Measurements from ENCODE around the gene BAHCC1.

Gene BAHCC1

DNA sequence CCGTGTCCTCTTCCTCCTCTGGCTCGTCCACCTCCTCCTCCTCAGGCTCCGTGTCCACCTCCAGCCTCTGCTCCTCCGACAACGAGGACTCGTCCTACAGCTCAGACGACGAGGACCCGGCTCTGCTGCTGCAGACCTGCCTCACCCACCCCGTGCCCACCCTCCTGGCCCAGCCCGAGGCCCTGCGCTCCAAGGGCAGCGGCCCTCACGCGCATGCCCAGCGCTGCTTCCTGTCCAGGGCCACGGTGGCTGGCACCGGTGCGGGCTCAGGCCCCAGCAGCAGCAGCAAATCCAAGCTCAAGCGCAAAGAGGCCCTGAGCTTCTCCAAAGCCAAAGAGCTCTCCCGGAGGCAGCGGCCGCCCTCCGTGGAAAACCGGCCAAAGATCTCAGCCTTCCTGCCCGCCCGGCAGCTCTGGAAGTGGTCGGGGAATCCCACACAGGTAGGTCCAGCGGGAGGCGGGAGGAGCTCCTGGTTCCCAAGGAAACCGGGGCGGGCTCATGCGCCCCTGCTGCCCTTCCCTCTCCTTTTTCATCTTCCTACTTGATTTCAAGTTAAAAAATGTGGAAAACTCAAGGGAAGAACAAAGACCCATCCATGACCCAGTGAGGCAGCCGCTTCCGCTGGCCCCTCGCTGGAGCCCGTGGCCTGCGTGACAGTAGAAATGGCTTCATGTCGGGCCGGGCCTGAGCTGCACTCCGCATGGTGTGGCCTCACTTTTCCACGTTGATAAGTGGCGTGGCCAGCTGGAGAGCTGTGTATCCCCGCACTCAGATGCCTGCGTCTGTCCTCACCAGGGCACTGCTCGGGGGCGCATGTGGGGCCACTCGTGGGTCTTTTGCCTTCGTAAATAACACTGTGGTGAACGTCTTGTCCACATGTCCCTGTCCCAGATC lies 66.6 kb downstream of the BAHCC1 start:
- DNase-seq (ENCODE audit: low read depth): no peak

DNA sequence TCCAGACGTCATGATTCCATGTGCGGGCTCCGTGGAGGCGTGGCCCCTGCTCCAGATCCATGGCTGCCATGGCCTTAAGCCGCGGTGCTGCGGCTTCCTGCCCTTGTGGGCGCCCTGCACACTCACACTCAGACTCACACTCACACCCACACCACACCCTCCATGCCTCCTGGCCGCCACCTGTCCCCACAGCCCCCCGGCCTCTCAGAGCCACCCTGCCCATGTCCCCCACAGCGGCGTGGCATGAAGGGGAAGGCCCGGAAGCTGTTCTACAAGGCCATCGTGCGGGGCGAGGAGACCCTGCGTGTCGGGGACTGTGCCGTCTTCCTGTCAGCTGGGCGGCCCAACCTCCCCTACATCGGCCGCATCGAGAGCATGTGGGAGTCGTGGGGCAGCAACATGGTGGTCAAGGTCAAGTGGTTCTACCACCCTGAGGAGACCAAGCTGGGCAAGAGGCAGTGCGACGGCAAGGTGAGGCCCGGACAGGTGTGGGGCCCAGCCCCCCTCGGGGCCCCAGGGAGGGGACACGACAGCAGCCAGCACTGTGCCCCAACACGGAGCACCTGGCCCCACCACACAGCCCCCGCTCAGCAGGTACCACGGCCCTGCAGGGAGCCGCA lies 67.4 kb downstream of the BAHCC1 start:
- no peak for DNase-seq (ENCODE audit: low read depth)

DNA sequence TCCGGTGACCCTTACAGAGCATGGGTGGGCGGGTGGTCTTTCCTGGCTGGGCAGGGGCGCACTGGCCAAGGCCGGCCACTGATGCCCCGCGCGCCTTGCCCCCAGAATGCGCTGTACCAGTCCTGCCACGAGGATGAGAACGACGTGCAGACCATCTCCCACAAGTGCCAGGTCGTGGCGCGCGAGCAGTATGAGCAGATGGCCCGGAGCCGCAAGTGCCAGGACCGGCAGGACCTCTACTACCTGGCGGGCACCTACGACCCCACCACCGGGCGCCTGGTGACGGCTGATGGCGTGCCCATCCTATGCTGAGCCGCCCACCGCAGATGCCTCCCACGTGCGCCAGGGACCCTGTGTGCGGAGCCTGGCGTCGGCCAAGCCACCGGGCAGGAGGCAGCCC lies 68.2 kb downstream of the BAHCC1 start:
- DNase-seq (ENCODE audit: low read depth): no peak

DNA sequence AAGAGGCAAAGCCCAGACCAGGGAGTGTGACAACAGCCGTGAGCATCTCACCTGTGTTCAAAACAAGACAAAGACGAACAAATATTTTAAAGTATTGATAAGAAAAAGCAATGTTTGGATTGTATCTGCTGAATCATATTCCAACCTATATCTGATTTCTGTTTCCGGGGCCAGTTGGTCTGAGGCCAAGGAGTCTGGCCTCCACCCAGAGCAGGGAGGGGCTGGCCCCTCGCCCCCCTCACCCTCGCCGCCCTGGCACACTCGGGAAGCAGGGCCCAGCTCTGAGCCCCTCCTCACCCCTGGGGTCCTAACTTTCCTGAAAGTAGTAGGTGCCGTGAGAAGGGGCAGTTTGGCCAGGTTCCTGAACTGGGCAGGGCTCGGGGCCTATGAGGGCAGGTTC lies 69.3 kb downstream of the BAHCC1 start:
- DNase-seq (ENCODE audit: low read depth): no peak

DNA sequence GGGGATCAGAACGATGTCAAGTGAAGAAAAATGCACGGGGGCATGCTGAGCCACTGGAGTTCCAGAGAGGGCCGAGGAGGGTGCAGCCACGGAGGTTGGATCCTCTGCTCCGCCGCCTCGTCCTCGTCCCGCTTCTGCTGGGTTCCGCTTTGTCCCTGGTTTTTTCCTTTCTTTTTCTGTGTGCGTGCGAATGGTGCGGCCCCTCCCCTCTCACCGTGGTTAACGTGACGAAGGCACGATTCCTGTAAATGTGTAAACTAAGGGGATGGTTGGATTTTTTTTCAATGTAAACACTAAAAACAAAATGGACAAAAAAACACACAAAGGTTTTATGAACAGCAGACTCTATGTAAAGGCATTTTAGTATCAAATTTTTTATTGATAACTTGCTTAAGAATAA lies 70.7 kb downstream of the BAHCC1 start:
- no peak for DNase-seq (ENCODE audit: low read depth)

DNA sequence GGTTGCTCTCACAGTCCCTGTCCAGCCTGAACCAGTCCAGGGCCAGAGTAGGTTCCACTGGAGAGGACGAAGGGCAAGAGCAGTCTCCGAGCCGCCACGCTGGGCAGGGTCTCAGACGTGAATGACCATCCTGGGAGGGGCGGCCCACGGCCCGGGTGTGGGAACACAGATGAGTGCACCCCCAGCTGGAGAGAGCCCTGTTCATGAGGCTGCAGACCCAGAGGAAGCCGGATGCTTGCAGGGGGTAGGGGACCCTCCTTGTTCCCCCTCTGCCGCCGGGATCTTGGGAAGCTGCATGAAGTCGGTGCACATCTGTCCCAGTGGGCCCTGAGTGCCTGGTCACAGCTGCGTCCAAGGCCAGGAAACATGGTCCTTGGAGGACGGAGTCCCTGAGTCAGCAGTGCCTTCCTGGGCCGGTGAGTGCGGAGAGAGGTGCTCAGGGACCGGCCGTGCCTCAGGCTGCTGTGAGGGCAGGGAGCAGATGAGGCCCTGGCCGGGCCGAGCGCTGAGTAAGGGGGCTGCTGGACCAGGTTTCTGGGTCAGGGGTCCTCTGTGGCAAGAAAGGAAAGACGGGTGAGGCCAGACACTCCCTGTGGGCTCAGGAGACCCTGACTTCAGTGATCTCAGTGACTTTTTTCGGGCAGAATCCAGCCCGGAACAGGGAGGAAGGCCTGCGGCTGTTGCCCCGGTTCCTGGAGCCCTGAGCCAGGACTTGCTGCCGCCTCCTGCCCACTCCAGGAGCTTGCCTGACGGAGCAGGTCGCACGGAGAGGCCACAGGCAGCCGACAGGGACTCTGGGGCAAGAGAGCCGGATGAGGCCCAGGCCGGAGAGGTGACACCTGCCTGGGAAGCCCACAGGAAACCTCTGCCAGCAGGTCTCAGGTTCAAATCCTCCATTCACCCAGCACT lies 71.6 kb downstream of the BAHCC1 start:
- no peak for DNase-seq (ENCODE audit: low read depth)

DNA sequence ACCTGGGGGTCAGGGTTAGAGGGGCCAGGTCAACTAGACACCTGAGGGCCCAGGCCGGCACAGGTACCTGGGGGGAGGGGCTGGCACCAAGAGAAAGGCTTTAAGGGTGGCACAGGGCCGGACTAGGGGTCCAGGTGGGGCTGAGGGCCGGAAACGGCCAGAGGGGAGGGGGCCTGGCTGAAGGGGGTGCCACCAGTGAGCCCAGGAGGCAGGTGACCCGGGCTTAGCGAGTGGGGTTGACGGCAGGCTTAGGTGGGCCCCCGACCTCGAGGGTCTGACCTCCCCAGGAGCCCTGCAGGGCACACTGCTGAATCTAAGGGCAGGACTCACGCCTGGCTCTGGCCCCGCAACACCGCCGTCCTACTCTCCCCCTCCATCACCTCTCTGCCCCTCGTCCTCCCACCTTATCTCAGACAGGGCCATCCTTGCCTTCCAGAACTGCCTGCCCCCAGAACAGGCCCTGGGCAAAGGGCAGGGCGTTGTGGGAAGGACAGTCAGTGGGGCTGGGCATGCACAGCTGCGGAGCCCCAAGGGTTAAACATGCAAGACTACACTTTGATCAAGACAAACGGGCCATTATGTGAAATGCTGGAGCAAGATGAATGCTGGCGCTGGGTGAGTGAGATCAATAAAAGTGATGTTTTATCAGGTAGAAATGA lies 73.0 kb downstream of the BAHCC1 start:
- DNase-seq (ENCODE audit: low read depth): no peak

DNA sequence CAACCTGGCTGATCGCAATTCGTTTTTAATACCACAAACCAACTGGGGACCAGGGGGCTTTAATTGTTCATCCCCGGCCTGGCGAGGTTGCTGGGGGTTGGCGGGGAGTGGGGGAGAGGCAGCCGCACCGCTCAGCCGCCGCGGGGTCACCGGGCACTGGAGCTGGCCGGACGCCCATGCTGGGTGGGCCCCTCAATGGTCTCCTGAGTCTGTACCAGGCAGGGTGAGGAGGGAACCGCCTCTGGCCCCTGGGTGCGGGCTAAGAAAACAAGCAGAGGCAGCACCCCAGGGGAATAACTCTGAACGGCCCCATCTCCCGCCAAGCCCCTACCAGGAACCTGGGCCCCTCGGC lies 73.5 kb downstream of the BAHCC1 start:
- DNase-seq (ENCODE audit: low read depth): no peak

DNA sequence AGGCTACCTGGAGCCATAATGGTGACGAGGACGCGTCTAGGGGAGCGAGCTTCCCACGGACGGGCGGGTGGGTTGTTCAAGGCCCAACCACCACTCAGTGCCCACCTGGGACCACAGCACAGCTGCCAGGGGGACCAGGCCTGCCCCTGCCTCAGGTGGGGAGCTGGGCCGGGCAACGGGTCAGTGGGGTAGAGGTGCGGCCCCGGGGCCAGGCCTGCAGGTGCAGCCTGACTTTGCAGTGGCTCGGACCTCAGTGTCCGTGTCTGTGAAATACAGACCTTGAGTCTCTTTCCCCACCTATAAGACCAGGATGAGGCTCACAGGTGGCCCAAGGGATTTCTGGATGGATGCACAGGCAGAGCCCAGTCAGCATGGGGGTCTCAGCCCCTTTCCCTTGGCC lies 74.0 kb downstream of the BAHCC1 start:
- DNase-seq (ENCODE audit: low read depth): no peak

DNA sequence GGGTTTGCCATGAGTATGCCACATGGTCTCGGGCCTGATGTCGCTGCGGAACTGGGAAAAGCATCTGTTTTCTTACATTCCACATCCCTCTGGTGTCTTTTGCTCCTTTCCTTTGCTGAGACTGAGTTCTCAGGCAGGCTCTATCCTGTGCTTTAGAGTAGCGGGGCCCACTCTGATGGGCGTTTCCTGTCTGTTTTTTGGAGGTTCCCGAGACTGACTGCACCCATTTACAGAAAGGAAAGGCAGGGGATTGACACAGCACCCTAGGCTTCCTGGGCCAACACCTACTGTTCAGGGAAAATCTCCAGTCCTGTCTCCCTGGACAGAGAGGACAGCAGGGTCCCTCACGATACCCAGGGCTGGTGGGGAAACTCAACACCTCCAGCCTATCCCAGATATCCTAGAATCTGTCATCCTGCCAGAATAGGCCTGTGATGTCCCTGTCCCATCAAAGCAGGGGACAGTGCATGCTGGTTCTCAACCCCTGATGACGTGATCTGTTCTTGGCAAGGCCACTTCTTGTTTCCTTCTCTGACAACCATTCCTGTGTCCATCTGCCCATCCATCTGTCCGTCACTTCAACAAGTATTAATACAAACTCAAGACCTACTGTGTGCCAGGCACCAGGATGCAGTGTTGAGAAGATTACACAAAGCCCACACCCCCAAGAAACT lies 75.2 kb downstream of the BAHCC1 start:
- no peak for DNase-seq (ENCODE audit: low read depth)

DNA sequence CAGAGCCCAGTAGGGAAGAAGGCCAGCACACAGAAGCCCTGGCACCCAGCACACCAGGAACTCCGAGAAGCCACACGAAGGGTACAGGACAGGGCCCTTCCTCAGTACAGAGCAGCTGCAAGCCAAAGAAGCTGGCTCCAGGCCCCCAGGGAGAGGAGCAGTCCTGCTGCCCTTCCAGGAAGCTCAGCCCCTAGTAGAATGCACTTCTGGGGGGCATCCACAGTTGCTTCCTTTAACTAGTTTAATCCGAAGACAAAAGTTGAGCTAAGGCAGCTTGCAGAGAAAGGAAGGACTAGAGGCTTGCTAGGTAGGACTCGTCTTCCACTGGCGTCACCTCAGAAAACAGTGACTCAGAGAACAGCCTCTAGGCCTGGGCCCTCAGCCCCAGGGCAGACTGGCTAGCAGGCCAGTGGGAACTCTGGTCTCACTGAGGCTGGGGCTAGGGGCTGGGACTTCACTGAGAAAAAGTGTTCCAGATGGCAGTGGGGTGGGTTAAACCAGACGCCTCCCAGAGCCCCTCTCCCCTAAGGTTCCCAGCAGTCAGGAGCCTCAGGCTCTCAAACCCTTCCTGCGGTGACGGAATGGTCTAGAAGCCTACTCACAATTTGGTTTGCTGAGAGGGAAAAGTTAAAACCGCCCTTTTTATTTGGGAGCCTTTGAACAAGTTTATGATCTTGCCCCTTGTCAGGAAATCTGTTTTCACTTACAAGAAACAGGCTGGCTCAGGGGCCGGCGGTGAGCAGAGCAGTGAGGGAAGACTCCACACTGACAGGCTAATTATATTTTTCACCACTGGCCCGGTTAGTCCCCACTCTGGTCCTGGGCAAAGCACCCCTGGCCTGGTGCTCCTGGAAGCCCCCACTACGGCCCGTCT lies 75.9 kb downstream of the BAHCC1 start:
- no peak for DNase-seq (ENCODE audit: low read depth)

DNA sequence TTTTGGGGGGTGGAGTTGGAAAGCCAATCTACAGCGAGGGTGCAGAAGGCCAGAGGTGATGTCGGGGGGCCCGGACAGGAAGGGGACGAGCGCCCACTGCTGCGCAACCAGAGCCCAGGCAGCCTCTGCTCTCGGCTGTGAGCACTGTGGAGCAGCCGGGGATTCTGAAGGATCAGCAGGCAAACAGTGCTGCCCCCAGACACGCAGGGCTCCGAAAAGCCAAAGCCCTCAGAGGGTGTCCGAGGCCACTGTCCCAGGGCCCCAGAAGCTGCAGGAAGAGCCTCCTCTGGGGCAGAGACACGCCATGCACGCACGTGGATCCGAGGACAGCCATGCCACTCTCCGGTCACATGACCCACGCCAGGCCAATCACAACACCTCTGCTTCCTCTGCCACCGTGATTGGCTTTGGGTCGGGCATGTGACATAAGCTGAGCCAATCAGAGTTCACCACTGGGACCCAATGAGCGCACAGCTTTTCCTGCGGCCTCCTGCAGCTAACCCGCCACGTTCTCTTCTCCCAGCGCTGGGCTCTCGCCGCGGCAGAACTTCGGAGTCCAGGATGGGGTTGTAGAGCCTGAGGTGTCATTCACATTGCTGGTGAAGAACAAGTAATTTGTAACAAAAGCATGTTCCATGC lies 76.7 kb downstream of the BAHCC1 start:
- no peak for DNase-seq (ENCODE audit: low read depth)

DNA sequence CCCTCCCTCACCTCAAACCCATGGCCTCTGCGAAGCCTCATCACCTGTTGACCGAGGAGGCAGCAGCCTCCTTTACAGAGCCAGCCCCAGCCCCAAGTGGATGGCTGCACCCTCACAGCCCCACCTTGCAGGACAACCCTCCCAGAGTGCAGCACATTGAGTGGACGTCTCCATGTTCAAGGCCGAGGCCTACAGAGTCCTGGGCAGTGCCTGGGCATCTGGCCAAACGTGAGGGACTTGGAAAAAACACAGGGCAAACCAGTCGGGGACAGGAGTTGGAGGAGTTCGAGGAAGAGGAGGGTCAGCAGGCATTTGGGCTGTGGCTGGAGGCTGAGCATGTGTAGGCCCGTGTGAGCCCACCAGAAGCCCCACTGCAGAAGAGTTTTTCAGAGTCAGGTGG lies 77.8 kb downstream of the BAHCC1 start:
- DNase-seq (ENCODE audit: low read depth): no peak

DNA sequence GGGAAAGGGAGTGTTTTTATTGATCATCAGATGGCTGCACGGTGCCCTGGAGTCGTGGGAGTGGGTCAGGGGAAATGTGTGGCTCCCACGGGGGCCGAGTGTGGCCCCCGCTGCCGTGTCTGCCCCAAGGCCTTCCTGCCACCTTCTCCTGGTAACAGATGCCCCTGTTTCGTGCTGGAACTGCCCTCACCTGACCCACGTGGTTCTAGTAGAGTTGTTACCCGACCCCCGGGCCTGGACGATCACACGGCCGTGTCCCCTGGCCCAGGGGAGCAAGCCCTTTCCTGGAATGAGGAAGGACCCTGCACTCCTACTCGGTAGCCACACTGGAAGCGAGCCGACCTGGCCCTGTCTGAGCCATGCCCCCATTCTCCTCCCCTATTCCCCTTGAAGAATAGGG lies 79.7 kb downstream of the BAHCC1 start:
- DNase-seq (ENCODE audit: low read depth): no peak

DNA sequence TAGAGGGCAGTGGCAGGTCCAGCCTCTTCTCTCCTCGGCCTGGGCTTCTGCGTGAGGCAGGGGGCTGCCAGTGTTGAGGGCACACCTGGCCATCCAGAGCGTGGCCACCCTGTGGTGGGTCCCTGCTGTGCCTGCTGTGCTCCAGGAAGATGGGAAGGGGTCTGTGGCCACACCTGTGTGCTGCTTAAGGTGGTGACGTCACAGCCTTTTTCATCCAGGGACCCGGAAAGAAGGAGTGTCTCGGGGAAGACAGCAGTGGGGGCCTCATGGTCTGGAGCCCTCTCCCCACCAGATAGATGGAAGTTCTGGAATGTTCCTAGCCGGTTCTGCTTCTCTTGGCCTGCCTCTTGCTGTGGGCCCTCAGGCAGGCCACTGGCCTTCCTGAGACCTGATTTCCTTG lies 80.8 kb downstream of the BAHCC1 start:
- DNase-seq (ENCODE audit: low read depth): no peak

DNA sequence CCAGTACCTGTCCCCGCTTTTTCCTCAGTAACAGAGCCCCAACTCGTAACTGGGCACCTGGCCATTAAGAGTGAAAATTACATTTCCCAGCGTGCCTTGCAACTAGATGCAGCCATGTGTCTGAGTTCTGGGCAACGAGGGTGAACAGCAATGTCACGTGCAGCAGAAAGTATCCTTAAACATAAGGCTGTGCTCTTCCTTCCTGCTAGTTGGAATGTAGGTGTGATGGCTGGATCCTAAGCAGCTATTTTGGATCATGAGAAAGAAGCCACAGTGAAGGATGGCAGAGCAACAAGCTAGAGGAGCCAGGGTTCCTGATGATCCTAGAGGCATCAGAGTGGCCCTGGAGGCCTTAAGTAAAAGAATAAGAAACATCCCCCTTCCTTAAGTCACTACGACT lies 81.4 kb downstream of the BAHCC1 start:
- DNase-seq (ENCODE audit: low read depth): no peak

DNA sequence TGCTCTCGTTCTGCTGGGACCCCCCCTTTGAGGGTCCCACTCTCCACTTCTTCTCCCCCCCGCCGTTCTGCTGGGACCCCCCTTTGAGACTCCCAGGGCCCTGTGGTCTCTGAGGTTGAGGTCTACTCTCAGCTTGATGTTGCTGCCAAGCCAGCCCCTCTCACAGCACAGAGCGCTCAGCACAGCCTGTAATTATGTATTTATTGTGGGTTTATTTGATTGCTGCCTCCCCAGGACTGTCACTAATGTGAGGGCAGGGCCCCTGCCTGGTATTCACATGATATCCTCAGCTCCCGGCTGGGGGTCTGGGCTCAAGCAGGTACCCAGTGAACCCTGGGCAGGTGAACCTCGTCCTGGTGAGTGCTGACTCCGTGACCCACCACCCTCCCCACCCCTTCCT lies 81.9 kb downstream of the BAHCC1 start:
- DNase-seq (ENCODE audit: low read depth): no peak

DNA sequence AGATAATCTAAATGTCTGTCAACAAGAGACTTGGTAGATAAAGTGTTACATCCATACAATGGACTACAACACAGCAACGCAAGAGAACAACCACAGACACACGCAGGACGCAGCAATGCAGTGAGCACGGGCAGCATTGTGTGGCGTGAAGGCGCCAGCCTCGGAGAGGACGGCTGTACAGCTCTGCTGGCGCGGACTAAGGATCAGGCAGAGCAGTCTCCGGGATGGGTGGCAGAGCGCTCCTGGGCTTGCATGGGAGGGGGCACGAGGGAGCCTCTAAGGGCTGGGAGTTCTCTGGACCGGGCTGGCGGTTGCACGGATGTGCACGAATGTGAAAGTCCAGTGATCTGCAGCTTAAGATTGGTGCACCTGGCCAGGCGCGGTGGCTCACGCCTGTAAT lies 82.9 kb downstream of the BAHCC1 start:
- DNase-seq (ENCODE audit: low read depth): no peak

DNA sequence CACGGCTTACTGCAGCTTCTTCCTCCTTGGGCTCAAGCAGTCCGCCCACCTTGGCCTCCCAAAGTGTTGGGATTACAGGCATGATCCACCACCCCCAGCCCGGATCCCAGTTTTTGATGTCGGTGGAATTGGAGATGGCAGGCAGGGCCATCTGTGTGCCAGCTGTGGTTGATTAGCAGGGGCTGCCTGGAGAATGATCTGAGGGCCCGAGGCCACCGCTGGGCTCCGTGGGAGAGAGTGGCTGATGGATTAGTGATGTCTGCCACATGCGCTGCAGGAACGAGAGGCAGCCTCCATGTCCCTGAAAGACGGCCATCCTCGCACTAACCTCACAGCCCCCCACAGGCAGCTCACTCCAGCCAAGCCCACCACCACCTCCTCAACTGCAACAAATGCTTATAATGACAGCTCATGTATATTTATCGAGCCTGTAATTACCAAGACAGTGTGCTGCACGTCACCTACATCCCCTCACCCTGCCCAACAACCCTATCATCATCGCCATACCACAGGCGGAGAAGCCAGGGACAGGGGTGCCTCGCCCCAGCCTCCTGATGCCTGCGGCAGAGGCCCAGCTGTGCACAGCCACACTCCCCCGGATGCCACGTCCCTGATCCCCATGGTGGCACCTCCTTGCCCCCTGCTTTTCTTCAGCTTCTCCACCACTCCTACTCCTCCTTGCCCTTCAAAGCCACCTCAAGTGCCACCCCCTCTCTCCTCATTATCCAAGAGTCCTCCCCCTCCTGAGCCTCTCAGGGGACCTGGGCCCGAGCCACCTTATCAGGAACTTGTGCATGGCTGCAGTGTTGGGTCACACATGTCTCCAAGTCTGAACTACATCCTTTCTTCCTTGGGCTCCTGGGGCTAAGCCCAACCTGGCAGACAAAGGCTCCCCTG lies 84.2 kb downstream of the BAHCC1 start:
- no peak for DNase-seq (ENCODE audit: low read depth)

All from stimulated activated CD8-positive, alpha-beta memory T cell treated with anti-CD3 and anti-CD28 coated beads, Interleukin-7, amount 100 ng/mL, for 24 hours (primary cell).